ENCODE measurements around the gene OR2A25. TPM values are rescaled to one million over a fixed set of nuclear protein-coding genes. Genes with fewer than 3 reads are reported as not detected.

The OR2A25 gene
- total RNA-seq, 1 experiment from 2014 or later, result 0.13 TPM

- no peak overlapping the region for H2AFZ ChIP-seq (ENCODE audit: low read length)
Measured at GRCh38 chr7:144069953-144070352, 342 bp downstream of the OR2A25 start.

More at GRCh38 chr7:144069953-144070352, 342 bp downstream of the OR2A25 start:
- no peak overlapping the region for H4K8ac ChIP-seq (replicated peaks; ENCODE audit: insufficient read length, low read depth, low read length)
- DNase-seq, result no peak
- H2BK5ac ChIP-seq (ENCODE audit: insufficient read length, low read length), result no peak overlapping the region
- no peak overlapping the region for H3T11ph ChIP-seq (ENCODE audit: low read length)
- H3K4me2 ChIP-seq (ENCODE audit: insufficient read depth, insufficient read length, low read length), result no peak overlapping the region
- H3K36me3 Mint-ChIP-seq (ENCODE audit: insufficient read depth in 1 of 3, low read depth in 3 of 3), result no peaks in the 10 kb centered on the region
- H3K27ac Mint-ChIP-seq, result no peak overlapping the region
- no CpG with 5 or more reads among the region's 2 CpGs for WGBS (ENCODE audit: extremely low coverage, insufficient read length, low lambda C conversion rate)
- no peak overlapping the region for H4K91ac ChIP-seq (ENCODE audit: insufficient read length, low read depth, low read length)
- H3K23me2 ChIP-seq (ENCODE audit: insufficient read length, low read depth, low read length, poor library complexity, severe bottlenecking), result no peaks in the 10 kb centered on the region
- H2AK5ac ChIP-seq (ENCODE audit: insufficient read length, low read length), result no peak overlapping the region
- H3K79me1 ChIP-seq (ENCODE audit: insufficient read depth, low read depth, low read length, poor library complexity, severe bottlenecking), result no peaks in the 10 kb centered on the region
- no peak overlapping the region for H3K14ac ChIP-seq (ENCODE audit: insufficient read depth, low read length)
- H3K9me3 Mint-ChIP-seq, result no peaks in the 10 kb centered on the region
- no peak for TF ChIP-seq CTCF (conservative IDR thresholded peaks at IDR 0.05)
- H3K9ac ChIP-seq (ENCODE audit: extremely low read depth, insufficient read length, low read length), result no peak overlapping the region
- no peak overlapping the region for H4K5ac ChIP-seq (ENCODE audit: insufficient read length, low read depth, low read length)
- no peaks in the 10 kb centered on the region for H3K27me3 ChIP-seq (ENCODE audit: insufficient read depth, low read length)
- no peak overlapping the region for H3K4me3 Mint-ChIP-seq
- H3K27ac ChIP-seq (ENCODE audit: insufficient read length, low read depth, low read length), result no peak overlapping the region
- 0 out of 2 replicates have a peak, but pooled peaks cover 1% of the 10 kb centered on the region for H3K27me3 Mint-ChIP-seq (ENCODE audit: low read depth)
- H2BK15ac ChIP-seq (ENCODE audit: low read depth, low read length), result no peak overlapping the region
- H3K4me1 Mint-ChIP-seq, result 0 out of 4 replicates have a peak, but pooled peaks cover 0 to 2% of the 10 kb centered on the region in 2 experiments
- no peaks in the 10 kb centered on the region for H3K9me3 ChIP-seq (ENCODE audit: control insufficient read depth, low read depth, low read length)
- no peak overlapping the region for H3K23ac ChIP-seq (ENCODE audit: insufficient read length, low read depth, low read length)
- no peak overlapping the region for H2BK20ac ChIP-seq (ENCODE audit: low read depth, low read length, poor library complexity, severe bottlenecking)
- no peak overlapping the region for H2BK12ac ChIP-seq (ENCODE audit: insufficient read length, low read depth, low read length)
- no peak overlapping the region for H3K18ac ChIP-seq (ENCODE audit: insufficient read length, low read depth, low read length)
- H3K4ac ChIP-seq (ENCODE audit: low read depth, low read length), result no peak overlapping the region
- no peaks in the 10 kb centered on the region for H3K4me1 ChIP-seq (ENCODE audit: insufficient read depth, low read length)
- no peaks in the 10 kb centered on the region for H4K20me1 ChIP-seq (ENCODE audit: control insufficient read depth, insufficient read depth, insufficient read length)
- H2BK120ac ChIP-seq (ENCODE audit: low read depth, low read length, poor library complexity, severe bottlenecking), result no peak overlapping the region
- H3K56ac ChIP-seq (ENCODE audit: insufficient read length, low read depth, low read length), result no peak overlapping the region
- no peaks in the 10 kb centered on the region for H3K79me2 ChIP-seq (ENCODE audit: insufficient read depth, low read length)
